ENCODE results near the gene KRTAP5-5. TPM values are rescaled to one million over a fixed set of nuclear protein-coding genes. Genes with fewer than 3 reads are reported as not detected.

Gene KRTAP5-5
- total RNA-seq, 4 donors from 2014 or later = 2.5 TPM; not detected in 3

DNA sequence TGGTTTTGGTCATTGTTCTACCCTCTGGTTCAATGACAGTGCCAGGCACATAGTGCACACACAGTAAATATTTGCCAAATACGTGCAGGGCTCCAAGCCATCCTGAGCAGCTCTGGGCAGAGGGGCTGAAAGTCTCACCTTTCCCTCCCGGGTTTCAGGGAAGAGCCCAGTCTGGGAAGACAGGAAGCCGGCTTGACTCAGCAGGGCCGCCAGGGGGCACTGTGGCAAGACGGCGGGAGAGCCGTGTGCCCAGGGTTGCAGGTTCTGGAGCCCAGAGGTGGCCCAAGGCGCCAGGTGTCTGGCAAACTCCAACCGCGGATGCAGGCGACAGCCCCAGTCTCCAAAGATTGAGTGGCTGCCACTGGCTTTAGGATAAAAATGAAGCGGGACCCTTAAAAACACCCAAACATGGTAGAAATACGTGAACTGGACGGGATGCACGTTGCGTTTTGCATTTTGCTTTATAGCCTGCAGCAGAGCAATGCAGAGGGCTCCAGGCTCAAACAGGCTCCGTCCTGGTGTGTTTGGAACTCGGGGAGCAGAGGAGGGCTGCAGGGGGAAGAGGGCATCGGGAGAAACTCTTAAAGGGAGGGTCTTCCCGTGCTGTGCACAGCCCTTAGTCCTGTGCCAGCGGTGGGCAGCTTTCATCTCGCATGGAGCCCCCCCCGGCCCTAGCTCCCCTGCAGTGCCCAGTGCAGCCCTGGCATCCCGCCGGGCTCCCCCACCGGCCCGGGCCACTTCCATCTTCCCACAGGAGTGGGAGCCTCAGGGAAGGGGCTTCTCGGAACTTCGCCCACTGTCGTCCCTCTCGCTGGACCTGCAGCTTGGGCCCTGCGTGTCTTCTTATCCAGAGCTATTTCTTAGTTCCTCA lies 10.7 kb downstream of the KRTAP5-5 start:
- DNase-seq (ENCODE audit: low spot score in 2 of 2) = no peak
- WGBS, 2 donors = 62% methylated on average over 30 to 32 of the region's 32 CpGs
- H3K4me3 ChIP-seq (ENCODE audit: low read depth, poor library complexity, severe bottlenecking) = no peak overlapping the region
- intact Hi-C loops (cut with DNase I; ENCODE audit: low total_unique reads) = no loop called here
- TF ChIP-seq POLR2A (IDR thresholded peaks at IDR 0.05) = no peak
- no peak for TF ChIP-seq CTCF (IDR thresholded peaks at IDR 0.05)

DNA sequence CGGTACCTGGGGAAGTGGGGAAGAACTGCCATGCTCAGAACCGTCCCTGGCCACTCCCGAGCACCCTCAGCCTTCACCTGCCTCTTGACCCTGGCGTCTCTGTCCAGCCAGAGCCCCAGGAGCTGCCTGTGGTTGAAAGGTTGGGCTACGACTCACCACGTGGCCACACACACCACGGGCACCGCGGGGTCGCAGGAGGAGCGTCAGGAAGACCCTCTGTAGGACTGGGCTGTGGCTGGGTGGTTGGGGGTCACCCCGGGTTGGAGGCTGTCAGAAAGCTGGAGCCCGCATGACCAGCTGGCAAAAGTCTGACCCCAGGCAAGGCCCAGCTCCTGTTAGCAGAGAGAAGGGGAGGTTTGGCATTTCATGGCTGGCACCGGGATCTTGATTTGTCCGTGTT lies 11.5 kb downstream of the KRTAP5-5 start:
- no peak overlapping the region for H3K4me3 ChIP-seq (ENCODE audit: low read depth, poor library complexity, severe bottlenecking)
- TF ChIP-seq CTCF (IDR thresholded peaks at IDR 0.05) = no peak
- no peak for TF ChIP-seq POLR2A (IDR thresholded peaks at IDR 0.05)
- intact Hi-C loops (cut with DNase I; ENCODE audit: low total_unique reads) = no loop called here
- no peak for DNase-seq (ENCODE audit: low spot score in 2 of 2)
- 80 to 83% methylated on average over 14 to 15 of the region's 15 CpGs for WGBS, 2 donors

DNA sequence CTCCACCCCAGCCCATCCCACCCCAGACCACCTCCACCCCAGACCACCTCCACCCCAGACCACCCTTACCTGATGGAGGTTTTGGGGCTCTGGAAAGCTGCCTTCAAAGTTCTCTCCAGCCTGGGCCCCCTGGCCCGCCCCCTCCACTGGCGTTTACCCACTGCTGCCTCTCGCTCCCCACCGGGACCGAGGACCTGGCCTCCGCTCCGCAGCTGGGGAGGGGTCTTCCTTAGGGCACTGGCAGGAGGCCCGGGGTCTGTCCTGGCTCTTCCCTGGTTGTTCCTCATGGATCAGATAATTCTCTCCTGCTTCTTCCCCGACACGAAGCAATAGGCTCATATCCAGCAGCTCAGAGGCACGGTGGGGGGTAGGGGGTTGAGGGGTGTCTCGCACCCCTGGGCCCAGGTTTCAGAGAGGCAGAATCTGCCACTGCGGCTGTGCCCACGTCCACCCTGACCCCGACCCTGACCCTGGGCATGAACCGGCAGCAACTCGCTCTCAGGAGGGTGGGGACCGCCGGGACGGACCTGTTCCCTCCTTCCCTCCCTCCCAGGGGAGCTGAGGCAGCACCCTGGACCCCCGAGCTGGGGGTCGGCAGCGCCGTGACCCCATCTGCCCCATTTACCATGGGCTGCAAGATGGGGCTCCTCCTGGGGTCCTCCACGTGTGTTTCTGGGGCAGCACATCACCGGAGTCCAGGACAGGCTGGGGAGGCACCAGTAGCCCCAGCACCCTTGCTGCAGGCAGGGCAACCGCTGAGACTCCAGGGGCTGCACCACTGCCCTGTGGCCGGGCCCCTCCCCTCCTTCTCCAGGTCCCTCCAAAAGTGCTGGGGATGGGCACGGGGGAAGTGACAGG lies 12.9 kb downstream of the KRTAP5-5 start:
- TF ChIP-seq POLR2A (IDR thresholded peaks at IDR 0.05) (no peak), CTCF (IDR thresholded peaks at IDR 0.05) (no peak)
- no peak for DNase-seq (ENCODE audit: low spot score in 2 of 2)

DNA sequence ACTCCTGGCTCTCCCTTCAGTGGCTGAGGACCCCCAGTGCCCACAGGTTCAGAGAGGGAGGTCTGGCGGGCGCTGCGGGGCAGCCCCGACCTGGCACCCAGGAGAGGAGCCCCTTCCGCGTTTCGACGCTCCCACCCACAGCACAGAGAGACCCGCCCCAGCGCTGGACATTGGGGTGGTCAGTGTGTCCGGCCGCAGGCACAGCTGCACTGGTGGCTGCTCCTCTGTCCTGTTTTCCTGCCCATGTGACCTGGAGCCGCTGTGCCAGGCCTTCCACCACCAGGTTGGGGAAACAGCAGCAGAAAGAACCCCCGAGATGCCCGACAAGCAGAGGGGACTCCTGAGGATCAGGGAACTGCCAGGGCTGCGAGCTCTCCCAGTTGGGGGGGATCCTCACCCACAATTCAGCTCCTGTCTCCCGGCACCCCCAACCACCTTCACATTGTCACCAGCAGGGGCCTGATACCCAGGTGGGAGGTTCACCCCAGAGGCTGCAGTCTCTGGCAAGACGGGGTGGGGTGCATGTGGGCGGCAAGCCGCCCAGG lies 13.6 kb downstream of the KRTAP5-5 start:
- 91% methylated on average over 8 to 20 of the region's 20 CpGs for WGBS, 2 donors
- DNase-seq (ENCODE audit: low spot score in 2 of 2) = no peak
- TF ChIP-seq CTCF (IDR thresholded peaks at IDR 0.05) (no peak), POLR2A (IDR thresholded peaks at IDR 0.05) (no peak)
- no peak overlapping the region for H3K4me3 ChIP-seq (ENCODE audit: low read depth, poor library complexity, severe bottlenecking)
- intact Hi-C loops (cut with DNase I; ENCODE audit: low total_unique reads) = no loop called here

More for the DNA sequence above, 12.9 kb downstream of the KRTAP5-5 start:
- WGBS, 2 donors = 70 to 73% methylated on average over 14 to 24 of the region's 29 CpGs
- intact Hi-C loops (cut with DNase I; ENCODE audit: low total_unique reads) = no loop called here
- no peak overlapping the region for H3K4me3 ChIP-seq (ENCODE audit: low read depth, poor library complexity, severe bottlenecking)

GRCh38 chr11:1644601-1645356 lies 15.2 kb downstream of the KRTAP5-5 start:
- WGBS, 2 donors = 76 to 87% methylated on average over 15 to 19 of the region's 20 CpGs
- intact Hi-C loops (cut with DNase I; ENCODE audit: low total_unique reads) = no loop called here
- no peak overlapping the region for H3K4me3 ChIP-seq (ENCODE audit: low read depth, poor library complexity, severe bottlenecking)
- no peak for DNase-seq (ENCODE audit: low spot score in 2 of 2)
- TF ChIP-seq POLR2A (IDR thresholded peaks at IDR 0.05) (no peak), CTCF (IDR thresholded peaks at IDR 0.05) (no peak)

Data from lower leg skin (tissue), 4 donors.